Prostate gland (tissue), 2 donors: Measurements from ENCODE around the gene MYO1G. TPM values are rescaled to one million over a fixed set of nuclear protein-coding genes. Genes with fewer than 3 reads are reported as not detected.

Experiments
- DNase-seq: peaks from one replicate; pipeline ENCODE4 v3.0.0-alpha.2; 2019; ENCODE audit warnings: low spot score
- H3K27ac ChIP-seq, 2 donors: fragments of 200-600 bp; sonication (generic); 2 replicates each; pipeline ENCODE4 v1.5.1; 2017 to 2019
- H3K27me3 ChIP-seq: fragments of 200-600 bp; sonication (generic); replicated peaks from 2 replicates; pipeline ENCODE4 v1.5.1; 2019; ENCODE audit not compliant: insufficient read depth
- H3K36me3 ChIP-seq, 2 donors: fragments of 200-600 bp; sonication (generic); 1 replicate in 1 of 2; 2 replicates in 1 of 2; pipeline versions ENCODE4 v1.5.1 to v1.8.1; 2017 to 2019
- H3K4me1 ChIP-seq: fragments of 200-600 bp; sonication (generic); replicated peaks from 2 replicates; pipeline ENCODE4 v1.5.1; 2019
- H3K4me3 ChIP-seq, 2 donors: fragments of 200-600 bp; sonication (generic); 2 replicates each; pipeline ENCODE4 v1.5.1; 2017 to 2019
- H3K9me3 ChIP-seq: fragments of 200-600 bp; sonication (generic); 2 replicates; pipeline ENCODE4 v1.5.1; 2017
- POLR2A ChIP-seq: fragments of 450-650 bp; IDR thresholded peaks from one replicate; pipeline ENCODE4 v1.6.1; 2016; ENCODE audit warnings: antibody characterized with exemption, mild to moderate bottlenecking
- POLR2AphosphoS5 ChIP-seq: sonication (generic); formaldehyde crosslinking; IDR thresholded peaks from one replicate; pipeline ENCODE4 v1.6.1; 2017; ENCODE audit warnings: antibody characterized with exemption
- WGBS: methylation state at CpG from one replicate; pipeline ENCODE4 v1.1.5; 2018; 5-methylcytosine and 5-hydroxymethylcytosine counted together
- intact Hi-C: fragments of 100-400 bp; cut with DNase I; formaldehyde crosslinking; loops from one replicate; pipeline ENCODE4 v1.14.2; 2022
- total RNA-seq, 2 donors: library from RNA; depleted of rRNA; stranded (reverse); fragments of >200 nt; gene quantifications; one replicate each; pipeline ENCODE4 v1.1.0, GENCODE V29; 2016
- TF ChIP-seq, protein P1 (sequence below), 4 experiments: fragments of 200-600 bp in 2 of 4; fragments of 450-650 bp in 2 of 4; sonication (generic) in 2 of 4; IDR thresholded peaks; 1 replicate in 3 of 4; 2 replicates in 1 of 4; pipeline ENCODE4 v1.5.1; 2016 to 2019; ENCODE audit warnings: antibody characterized with exemption in 4 of 4, mild to moderate bottlenecking in 2 of 4, moderate library complexity in 2 of 4

The MYO1G gene
- total RNA-seq, 2 donors from 2014 or later = 1.9 to 2.7 TPM

GRCh38 chr7:44990109-44991023, 11.6 kb upstream of the MYO1G start:
- Histone ChIP-seq H3K4me1 (peaks cover 4% of the 10 kb centered on the region), H3K27me3 (no peaks in the 10 kb centered on the region), H3K36me3 (no peaks in the 10 kb centered on the region), H3K27ac (no peak overlapping the region), H3K4me3 (no peak overlapping the region), H3K9me3 (no peaks in the 10 kb centered on the region)
- intact Hi-C loops = no loop called here
- TF ChIP-seq, protein P1, sequence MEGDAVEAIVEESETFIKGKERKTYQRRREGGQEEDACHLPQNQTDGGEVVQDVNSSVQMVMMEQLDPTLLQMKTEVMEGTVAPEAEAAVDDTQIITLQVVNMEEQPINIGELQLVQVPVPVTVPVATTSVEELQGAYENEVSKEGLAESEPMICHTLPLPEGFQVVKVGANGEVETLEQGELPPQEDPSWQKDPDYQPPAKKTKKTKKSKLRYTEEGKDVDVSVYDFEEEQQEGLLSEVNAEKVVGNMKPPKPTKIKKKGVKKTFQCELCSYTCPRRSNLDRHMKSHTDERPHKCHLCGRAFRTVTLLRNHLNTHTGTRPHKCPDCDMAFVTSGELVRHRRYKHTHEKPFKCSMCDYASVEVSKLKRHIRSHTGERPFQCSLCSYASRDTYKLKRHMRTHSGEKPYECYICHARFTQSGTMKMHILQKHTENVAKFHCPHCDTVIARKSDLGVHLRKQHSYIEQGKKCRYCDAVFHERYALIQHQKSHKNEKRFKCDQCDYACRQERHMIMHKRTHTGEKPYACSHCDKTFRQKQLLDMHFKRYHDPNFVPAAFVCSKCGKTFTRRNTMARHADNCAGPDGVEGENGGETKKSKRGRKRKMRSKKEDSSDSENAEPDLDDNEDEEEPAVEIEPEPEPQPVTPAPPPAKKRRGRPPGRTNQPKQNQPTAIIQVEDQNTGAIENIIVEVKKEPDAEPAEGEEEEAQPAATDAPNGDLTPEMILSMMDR (IDR thresholded peaks at IDR 0.05) = no peak
- no peak for TF ChIP-seq POLR2A
- no peak for TF ChIP-seq POLR2AphosphoS5
- no peak for DNase-seq
- WGBS = 72% methylated on average over 9 of the region's 9 CpGs

DNA sequence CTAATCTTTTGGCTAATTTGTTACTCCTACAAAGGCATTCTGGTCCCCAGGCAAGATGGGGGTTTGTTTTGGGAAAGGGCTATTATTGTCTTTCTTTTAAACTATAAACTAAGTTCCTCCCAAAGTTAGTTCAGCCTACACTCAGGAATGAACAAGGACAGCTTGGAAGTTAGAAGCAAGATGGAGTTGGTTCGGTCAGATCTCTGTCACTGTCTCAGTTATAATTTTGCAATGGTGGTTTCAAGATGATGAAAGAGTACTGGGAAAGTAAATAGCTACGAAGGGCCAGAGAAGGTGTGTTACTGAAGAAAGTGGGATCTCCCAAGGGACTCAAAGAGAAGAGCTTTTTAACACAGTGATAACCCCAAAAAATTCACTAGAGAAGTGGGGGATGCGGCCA, 10.3 kb upstream of the MYO1G start:
- Histone ChIP-seq H3K4me3 (no peak overlapping the region), H3K27me3 (no peaks in the 10 kb centered on the region), H3K27ac (no peak overlapping the region), H3K9me3 (no peaks in the 10 kb centered on the region), H3K36me3 (peaks cover 0 to 3% of the 10 kb centered on the region in 2 donors), H3K4me1 (peaks cover 4% of the 10 kb centered on the region)
- intact Hi-C loops = loop anchor here (5.0 to 10.0 kb wide), 2 partner anchors 102 to 384 kb away; partner anchors contain the start of genes OGDH and PURB
- TF ChIP-seq POLR2A = no peak
- TF ChIP-seq, protein P1 (IDR thresholded peaks at IDR 0.05) = no peak
- no peak for TF ChIP-seq POLR2AphosphoS5
- DNase-seq = no peak
- whole genome bisulfite sequencing = 93% methylated on average over 3 of the region's 3 CpGs

DNA sequence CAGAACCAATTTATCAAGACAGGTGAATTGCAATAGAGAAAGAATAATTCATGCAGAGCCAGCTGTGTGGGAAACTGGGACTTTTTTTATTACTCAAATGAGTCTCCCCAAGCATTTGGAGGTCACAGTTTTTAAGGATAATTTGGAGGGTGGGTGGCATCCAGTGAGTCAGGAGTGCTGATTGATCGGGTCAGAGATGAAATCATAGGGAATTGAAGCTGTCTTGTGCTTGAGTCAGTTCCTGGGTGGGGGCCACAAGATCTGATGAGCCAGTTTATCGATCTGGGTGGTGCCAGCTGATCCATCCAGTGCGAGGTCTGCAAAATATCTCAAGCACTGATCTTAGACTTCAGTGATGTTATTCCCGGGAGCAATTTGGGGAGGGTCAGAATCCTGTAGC, 9.9 kb upstream of the MYO1G start:
- 91% methylated on average over 4 of the region's 4 CpGs for WGBS
- TF ChIP-seq POLR2A = no peak
- TF ChIP-seq POLR2AphosphoS5 = no peak
- TF ChIP-seq, protein P1 (IDR thresholded peaks at IDR 0.05) = no peak
- H3K27me3 ChIP-seq = no peaks in the 10 kb centered on the region
- H3K27ac ChIP-seq = no peak overlapping the region
- peaks cover 0 to 7% of the 10 kb centered on the region in 2 donors for H3K36me3 ChIP-seq
- peaks cover 4% of the 10 kb centered on the region for H3K4me1 ChIP-seq
- intact Hi-C loops = loop anchor here (5.0 to 10.0 kb wide), 2 partner anchors 101 to 384 kb away; partner anchors contain the start of genes OGDH and PURB
- DNase-seq = no peak
- H3K9me3 ChIP-seq = no peaks in the 10 kb centered on the region
- H3K4me3 ChIP-seq = no peak overlapping the region

DNA sequence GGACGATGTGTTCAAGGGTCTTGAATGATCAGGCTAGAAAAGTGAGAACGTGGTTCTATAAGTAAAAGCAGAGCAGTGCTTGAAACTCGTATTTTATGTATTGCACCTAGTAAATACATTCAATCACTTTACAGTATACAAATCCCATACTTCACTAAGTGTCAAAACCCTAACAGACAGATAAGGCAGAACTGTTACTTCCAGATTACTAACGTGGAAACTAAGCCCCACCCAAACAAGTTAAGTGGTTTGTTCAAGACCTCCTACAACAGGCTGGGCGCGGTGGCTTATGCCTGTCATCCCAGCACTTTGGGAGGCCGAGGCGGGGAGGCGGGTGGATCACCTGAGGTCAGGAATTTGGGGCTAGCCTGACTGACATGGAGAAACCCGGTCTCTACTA, 9.2 kb upstream of the MYO1G start:
- Histone ChIP-seq H3K4me1 (peaks cover 4% of the 10 kb centered on the region), H3K9me3 (no peaks in the 10 kb centered on the region), H3K27ac (no peak overlapping the region), H3K27me3 (no peaks in the 10 kb centered on the region), H3K4me3 (no peak overlapping the region), H3K36me3 (peaks cover 5 to 12% of the 10 kb centered on the region in 2 donors)
- intact Hi-C loops = loop anchor here (5.0 to 10.0 kb wide), 2 partner anchors 101 to 383 kb away; partner anchors contain the start of genes OGDH and PURB
- DNase-seq = no peak
- TF ChIP-seq POLR2A (no peak), POLR2AphosphoS5 (no peak)
- 84% methylated on average over 10 of the region's 10 CpGs for WGBS

GRCh38 chr7:44987457-44987856, 8.6 kb upstream of the MYO1G start:
- peak overlapping the region in 1 of 2 donors; percentile 92 for H3K27ac ChIP-seq
- DNase-seq = no peak
- intact Hi-C loops = loop anchor here (5.0 to 10.0 kb wide), 2 partner anchors 100 to 383 kb away; partner anchors contain the start of genes OGDH and PURB

More at GRCh38 chr7:44987457-44987856, 8.6 kb upstream of the MYO1G start:
- Histone ChIP-seq H3K4me3 (peak overlapping the region in 1 of 2 donors; percentile 40), H3K36me3 (peaks cover 9 to 12% of the 10 kb centered on the region in 2 donors), H3K9me3 (no peaks in the 10 kb centered on the region), H3K27me3 (no peaks in the 10 kb centered on the region), H3K4me1 (peaks cover 4% of the 10 kb centered on the region)
- TF ChIP-seq POLR2A (no peak), POLR2AphosphoS5 (no peak)
- TF ChIP-seq, protein P1 (IDR thresholded peaks at IDR 0.05) = no peak
- WGBS = 88% methylated on average over 7 of the region's 7 CpGs
